GM12878 (cell line): Measurements from ENCODE around the gene HSD3B1. TPM values are rescaled to one million over a fixed set of nuclear protein-coding genes. Genes with fewer than 3 reads are reported as not detected.

Source experiments
- ATAC-seq: fragments of 200-7000 bp; cut with Tn5 transposase; 3 replicates; pipeline ENCODE4 v1.9.1; 2020; ENCODE audit warnings: mild to moderate bottlenecking, moderate library complexity
- BruUV-seq: library from RNA; stranded (reverse); fragments of 400-500 nt; replicated peaks from 2 replicates; lab custom pipeline; 2021; lab: Mats Ljungman, UMichigan
- CTCF ChIA-PET: fragments of 300-600 bp; sonication (Branson Sonifier 250); formaldehyde crosslinking; extraction: SDS; loops from one replicate; lab custom pipeline; 2021; ENCODE audit warnings: inconsistent platforms; lab: Yijun Ruan, JAX
- POLR2A ChIA-PET: fragments of 350-600 bp; formaldehyde crosslinking; extraction: SDS; loops from one replicate; lab custom pipeline; 2021; ENCODE audit warnings: inconsistent platforms; lab: Charles Lee
- RAD21 ChIA-PET: fragments of 300-600 bp; sonication (Branson Sonifier 250); formaldehyde crosslinking; loops from one replicate; lab custom pipeline; 2023; ENCODE audit warnings: antibody characterized with exemption; ENCODE audit not compliant: unreplicated experiment; lab: Charles Lee
- SMC1A ChIA-PET: fragments of 300-600 bp; sonication (Branson Sonifier 250); formaldehyde crosslinking; loops from one replicate; lab custom pipeline; 2023; ENCODE audit not compliant: unreplicated experiment, uncharacterized antibody; lab: Charles Lee
- DNase-seq: peaks from one replicate; pipeline ENCODE4 v3.0.0-alpha.2; 2011; ENCODE audit warnings: low read depth, low spot score
- FAIRE-seq: peaks from 3 replicates; lab custom pipeline; 2011; peaks lifted over from hg19 to GRCh38; lab: Jason Lieb, UNC
- H2AFZ ChIP-seq: 2 replicates; pipeline ENCODE4 v1.6.0; 2011; ENCODE audit warnings: low read depth, low read length, control low read depth; ENCODE audit not compliant: control insufficient read depth
- H3K27ac ChIP-seq: 2 replicates; pipeline ENCODE4 v1.5.1; 2011; ENCODE audit warnings: control low read depth; ENCODE audit not compliant: control insufficient read depth, insufficient read depth
- H3K27me3 ChIP-seq, 2 experiments: replicated peaks in 1 of 2; 2 replicates each; pipeline versions ENCODE4 v1.6.0 to v1.6.1; 2011; ENCODE audit warnings: low read length in 1 of 2; ENCODE audit not compliant: control insufficient read depth in 2 of 2, insufficient read depth in 2 of 2
- H3K36me3 ChIP-seq, 2 experiments: 2 replicates each; pipeline ENCODE4 v1.5.1; 2011; ENCODE audit warnings: low read length in 1 of 2; ENCODE audit not compliant: control insufficient read depth in 2 of 2, insufficient read depth in 2 of 2
- H3K4me1 ChIP-seq: 2 replicates; pipeline ENCODE4 v1.6.1; 2011; ENCODE audit warnings: mild to moderate bottlenecking, low read length, moderate library complexity, mixed read lengths; ENCODE audit not compliant: control insufficient read depth, insufficient read depth
- H3K4me2 ChIP-seq: 2 replicates; pipeline ENCODE4 v1.6.0; 2011; ENCODE audit warnings: control low read depth; ENCODE audit not compliant: control insufficient read depth, insufficient read depth
- H3K4me3 ChIP-seq: fragments of 200-600 bp; sonication (generic); 2 replicates; pipeline ENCODE4 v1.5.1; 2016
- H3K79me2 ChIP-seq: 2 replicates; pipeline ENCODE4 v1.6.0; 2011; ENCODE audit warnings: low read length; ENCODE audit not compliant: control insufficient read depth, insufficient read depth
- H3K9ac ChIP-seq: 2 replicates; pipeline ENCODE4 v1.8.0; 2011; ENCODE audit warnings: low read length, control low read depth, mixed read lengths; ENCODE audit not compliant: control insufficient read depth, insufficient read depth
- H3K9me3 ChIP-seq: replicated peaks from 3 replicates; pipeline ENCODE4 v1.5.1; 2011; ENCODE audit warnings: mild to moderate bottlenecking, low read length; ENCODE audit not compliant: control insufficient read depth, insufficient read depth
- H4K20me1 ChIP-seq: 2 replicates; pipeline ENCODE4 v1.6.0; 2011; ENCODE audit not compliant: control insufficient read depth, insufficient read depth
- ASH2L ChIP-seq: fragments of 300-600, 200-600 bp; sonication (generic); IDR thresholded peaks from 2 replicates; pipeline ENCODE4 v1.6.1; 2017; ENCODE audit warnings: low read depth, mild to moderate bottlenecking, borderline replicate concordance
- ATF3 ChIP-seq: IDR thresholded peaks from 2 replicates; pipeline ENCODE4 v1.6.1; 2011; ENCODE audit warnings: low read depth, mild to moderate bottlenecking, low read length, moderate library complexity, borderline replicate concordance; ENCODE audit errors: extremely low read depth
- BMI1 ChIP-seq: fragments of 450-650 bp; IDR thresholded peaks from 2 replicates; pipeline ENCODE4 v1.6.1; 2016; ENCODE audit warnings: mild to moderate bottlenecking, moderate library complexity, borderline replicate concordance
- CREM ChIP-seq: IDR thresholded peaks from 2 replicates; pipeline ENCODE4 v1.6.1; 2014; ENCODE audit warnings: antibody characterized with exemption, low read depth
- HDAC2 ChIP-seq: fragments of 200-600 bp; sonication (generic); IDR thresholded peaks from 2 replicates; pipeline ENCODE4 v1.6.1; 2017
- HDAC6 ChIP-seq: fragments of 200-600 bp; sonication (generic); IDR thresholded peaks from one replicate; pipeline ENCODE4 v1.8.0; 2017; ENCODE audit warnings: antibody characterized with exemption; ENCODE audit not compliant: unreplicated experiment
- IRF4 ChIP-seq: IDR thresholded peaks from 2 replicates; pipeline ENCODE4 v1.6.1; 2011; ENCODE audit warnings: low read depth, low read length
- KAT2A ChIP-seq: conservative IDR thresholded peaks from 2 replicates; pipeline ENCODE4 v1.6.1; 2011; ENCODE audit warnings: low read depth, low read length; ENCODE audit not compliant: control insufficient read depth
- MYB ChIP-seq: fragments of 150-350 bp; IDR thresholded peaks from 2 replicates; pipeline ENCODE4 v1.6.1; 2014; ENCODE audit warnings: mild to moderate bottlenecking, low read depth, low read length, borderline replicate concordance
- MYC ChIP-seq: IDR thresholded peaks from 2 replicates; pipeline ENCODE4 v1.6.1; 2011; ENCODE audit warnings: mild to moderate bottlenecking, low read length, moderate library complexity, inconsistent platforms; ENCODE audit not compliant: insufficient read depth, insufficient replicate concordance, insufficient read length, severe bottlenecking
- RAD51 ChIP-seq: fragments of 450-650 bp; IDR thresholded peaks from 2 replicates; pipeline ENCODE4 v1.6.1; 2016; ENCODE audit warnings: moderate library complexity, mild to moderate bottlenecking, inconsistent platforms
- RCOR1 ChIP-seq: conservative IDR thresholded peaks from 2 replicates; pipeline ENCODE4 v1.6.1; 2012; ENCODE audit warnings: low read depth, low read length, improper control_type of control experiment
- RUNX3 ChIP-seq: IDR thresholded peaks from 2 replicates; pipeline ENCODE4 v1.6.1; 2012; ENCODE audit warnings: low read length, inconsistent platforms
- STAT3 ChIP-seq: IDR thresholded peaks from 2 replicates; pipeline ENCODE4 v1.6.1; 2011; ENCODE audit warnings: low read depth, low read length, improper control_type of control experiment
- YY1 ChIP-seq: IDR thresholded peaks from 2 replicates; pipeline ENCODE4 v1.6.1; 2011; ENCODE audit warnings: low read depth, mild to moderate bottlenecking, low read length
- ZNF687 ChIP-seq: fragments of 450-650 bp; IDR thresholded peaks from 2 replicates; pipeline ENCODE4 v1.6.1; 2017; ENCODE audit warnings: mild to moderate bottlenecking, moderate library complexity
- WGBS: methylation state at CpG from one replicate; pipeline ENCODE4 v1.1.6; 2016; ENCODE audit warnings: low lambda C conversion rate; ENCODE audit not compliant: insufficient replicate concordance, insufficient coverage; ENCODE audit errors: missing lambda C conversion rate; 5-methylcytosine and 5-hydroxymethylcytosine counted together
- in situ Hi-C: fragments of 300-500 bp; cut with MboI; formaldehyde crosslinking; loops from 9 replicates; pipeline ENCODE4 v1.14.3; 2018; ENCODE audit warnings: mixed read lengths
- intact Hi-C: fragments of 100-400 bp; cut with micrococcal nuclease; formaldehyde crosslinking; loops from one replicate; pipeline ENCODE4 v1.14.2; 2022; ENCODE audit not compliant: unreplicated experiment
- polyA plus RNA-seq, 11 experiments: library from polyadenylated mRNA; depleted of rRNA in 4 of 11; unstranded in 6 of 11; stranded (reverse) in 5 of 11; fragments of >200 nt; fragmentation: Nextera tagmentation in 4 of 11; fragmentation: Illumina TruSeq in 1 of 11; extraction: Ambion mirVana in 4 of 11; extraction: Trizol in 1 of 11; gene quantifications; 1 replicate in 1 of 11; 2 replicates in 10 of 11; pipeline versions ENCODE4 v1.2.1 to v1.2.3, GENCODE V29; 2011 to 2016; ENCODE audit warnings: inconsistent platforms in 2 of 11, missing spikeins in 2 of 11, low read depth in 1 of 11
- total RNA-seq, 4 experiments: library from RNA; depleted of rRNA in 3 of 4; stranded (reverse); fragments of >200 nt in 3 of 4; fragmentation: Illumina TruSeq in 1 of 4; extraction: Trizol in 1 of 4; gene quantifications; 2 replicates each; pipeline versions ENCODE4 v1.2.1 to v1.2.3, GENCODE V29; 2013 to 2021
- TF ChIP-seq, protein P1 (sequence below): fragments of 450-650 bp; IDR thresholded peaks from 2 replicates; pipeline ENCODE4 v1.6.1; 2017; ENCODE audit warnings: borderline replicate concordance

The HSD3B1 gene
- total and polyA plus RNA-seq, 10 of the 15 experiments (the other 5 are each of a cell fraction or from before 2014, with no cell fraction given): not detected

- TF ChIP-seq ZNF687: no peak
- TF ChIP-seq KAT2A: no peak
- TF ChIP-seq IRF4: no peak
- no peak for TF ChIP-seq MYC
- TF ChIP-seq, all 136 proteins: peak for 0
Observed at GRCh38 chr1:119467857-119468668, 38.9 kb upstream of the HSD3B1 start (continued).

- CTCF ChIA-PET: no interaction called here
- BruUV-seq: no TSS peak
Observed at GRCh38 chr1:119469741-119470140, 37.3 kb upstream of the HSD3B1 start.

More at GRCh38 chr1:119469741-119470140, 37.3 kb upstream of the HSD3B1 start:
- Histone ChIP-seq H3K9me3 (no peaks in the 10 kb centered on the region), H3K79me2 (no peaks in the 10 kb centered on the region), H3K36me3 (no peaks in the 10 kb centered on the region), H3K4me1 (no peaks in the 10 kb centered on the region), H3K27me3 (no peaks in the 10 kb centered on the region), H2AFZ (no peak overlapping the region), H3K27ac (no peak overlapping the region), H3K4me2 (no peak overlapping the region), H4K20me1 (no peaks in the 10 kb centered on the region), H3K4me3 (no peak overlapping the region), H3K9ac (no peak overlapping the region)
- SMC1A ChIA-PET: no interaction called here
- FAIRE-seq (no peak), ATAC-seq (no peak), DNase-seq (no peak)
- POLR2A ChIA-PET: no interaction called here
- intact Hi-C loops: loop anchor here (5.0 to 10.0 kb wide), 2 partner anchors 95 to 182 kb away; no protein-coding TSS in a partner anchor
- RAD21 ChIA-PET: no interaction called here
- WGBS: 0% methylated on average over 1 of the region's 1 CpG
- no peak for TF ChIP-seq MYB
- TF ChIP-seq ATF3: no peak
- TF ChIP-seq RCOR1: no peak
- TF ChIP-seq BMI1: no peak
- no peak for TF ChIP-seq RUNX3
- TF ChIP-seq YY1: no peak
- no peak for TF ChIP-seq CREM
- no peak for TF ChIP-seq STAT3
- TF ChIP-seq HDAC2: no peak
- TF ChIP-seq RAD51: no peak
- TF ChIP-seq ASH2L: no peak
- TF ChIP-seq, protein P1, sequence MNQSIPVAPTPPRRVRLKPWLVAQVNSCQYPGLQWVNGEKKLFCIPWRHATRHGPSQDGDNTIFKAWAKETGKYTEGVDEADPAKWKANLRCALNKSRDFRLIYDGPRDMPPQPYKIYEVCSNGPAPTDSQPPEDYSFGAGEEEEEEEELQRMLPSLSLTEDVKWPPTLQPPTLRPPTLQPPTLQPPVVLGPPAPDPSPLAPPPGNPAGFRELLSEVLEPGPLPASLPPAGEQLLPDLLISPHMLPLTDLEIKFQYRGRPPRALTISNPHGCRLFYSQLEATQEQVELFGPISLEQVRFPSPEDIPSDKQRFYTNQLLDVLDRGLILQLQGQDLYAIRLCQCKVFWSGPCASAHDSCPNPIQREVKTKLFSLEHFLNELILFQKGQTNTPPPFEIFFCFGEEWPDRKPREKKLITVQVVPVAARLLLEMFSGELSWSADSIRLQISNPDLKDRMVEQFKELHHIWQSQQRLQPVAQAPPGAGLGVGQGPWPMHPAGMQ: no peak
- no peak for TF ChIP-seq HDAC6
- in situ Hi-C loops: no loop called here
